Measurements from ENCODE around the gene AMFR. TPM values are rescaled to one million over a fixed set of nuclear protein-coding genes. Genes with fewer than 3 reads are reported as not detected.

Gene AMFR
- total RNA-seq, 1 experiment from 2014 or later = 31.7 TPM

- POLR2A ChIA-PET = no interaction called here
- no peaks in the 10 kb centered on the region for H3K4me1 Mint-ChIP-seq
These were observed 77.7 kb downstream of the AMFR start for GRCh38 chr16:56347670-56348069.

More at GRCh38 chr16:56347670-56348069, 77.7 kb downstream of the AMFR start:
- Mint-ChIP-seq H3K36me3 (no peaks in the 10 kb centered on the region), H3K27ac (no peak overlapping the region), H3K4me3 (no peak overlapping the region), H3K27me3 (ENCODE audit: low read depth) (no peaks in the 10 kb centered on the region), H3K9me3 (no peaks in the 10 kb centered on the region)
- no peak for ATAC-seq
- CTCF ChIA-PET = interaction anchor here (1.1 to 1.9 kb wide), 4 partner anchors 9 to 54 kb away, joined by 4 to 20 read pairs (median 5); no protein-coding TSS in a partner anchor
- no peak for TF ChIP-seq JUN (CRISPR knock-in tag; IDR thresholded peaks at IDR 0.05)
- no peak for TF ChIP-seq SP1 (CRISPR knock-in tag; conservative IDR thresholded peaks at IDR 0.05)
- no peak for TF ChIP-seq SMAD4 (CRISPR knock-in tag; IDR thresholded peaks at IDR 0.05)
- TF ChIP-seq IRF2 (CRISPR knock-in tag; IDR thresholded peaks at IDR 0.05; ENCODE audit: borderline replicate concordance, low read depth) = no peak
- no peak for TF ChIP-seq MAX (CRISPR knock-in tag; IDR thresholded peaks at IDR 0.05)
- TF ChIP-seq PREB (CRISPR knock-in tag; IDR thresholded peaks at IDR 0.05; ENCODE audit: borderline replicate concordance) = no peak
- no peak for TF ChIP-seq CDX4 (CRISPR knock-in tag; IDR thresholded peaks at IDR 0.05; ENCODE audit: borderline replicate concordance)
- TF ChIP-seq ZNF263 (CRISPR knock-in tag; IDR thresholded peaks at IDR 0.05; ENCODE audit: low read depth) = no peak
- no peak for TF ChIP-seq ZNF281 (CRISPR knock-in tag; IDR thresholded peaks at IDR 0.05)
- no peak for TF ChIP-seq NFATC4 (CRISPR knock-in tag; IDR thresholded peaks at IDR 0.05)
- no peak for TF ChIP-seq AFF4 (CRISPR knock-in tag; IDR thresholded peaks at IDR 0.05; ENCODE audit: borderline replicate concordance)
- TF ChIP-seq HMGXB4 (CRISPR knock-in tag; IDR thresholded peaks at IDR 0.05) = no peak
- no peak for TF ChIP-seq ZNF232 (CRISPR knock-in tag; IDR thresholded peaks at IDR 0.05)
- no peak for DNase-seq (ENCODE audit: low spot score)

Data from WTC11 (cell line).